B cell (primary cell): ENCODE measurements around the gene EFL1. TPM values are rescaled to one million over a fixed set of nuclear protein-coding genes. Genes with fewer than 3 reads are reported as not detected.
"Not testable (repeated sequence)": the region's sequence is repeated elsewhere in the genome, so short reads cannot be mapped to it uniquely, and the experiment has no call there.

Experiments
- ATAC-seq: fragments of 200-7000 bp; cut with Tn5 transposase; one replicate; pipeline ENCODE4 v1.10.0; 2021; ENCODE audit warnings: low read depth, mild to moderate bottlenecking, moderate number of reproducible peaks, moderate library complexity
- CTCF ChIA-PET: fragments of 350-600 bp; sonication (Branson Sonifier 250); formaldehyde crosslinking; loops from one replicate; lab custom pipeline; 2021; ENCODE audit warnings: antibody characterized with exemption, inconsistent platforms; lab: Charles Lee
- POLR2A ChIA-PET: fragments of 350-600 bp; sonication (Branson Sonifier 250); formaldehyde crosslinking; loops from one replicate; lab custom pipeline; 2021; ENCODE audit warnings: antibody characterized with exemption; lab: Charles Lee
- DNase-seq: peaks from one replicate; pipeline ENCODE4 v3.0.0; 2013
- H2AFZ ChIP-seq: 2 replicates; pipeline ENCODE4 v1.6.1; 2012; ENCODE audit warnings: mild to moderate bottlenecking, low read depth, low read length; ENCODE audit not compliant: insufficient read depth, poor library complexity, severe bottlenecking
- H3K27ac ChIP-seq, 2 donors: 1 replicate in 1 of 2; 2 replicates in 1 of 2; pipeline ENCODE4 v1.5.1; 2012 to 2013; ENCODE audit warnings: low read length in 2 of 2, mild to moderate bottlenecking in 2 of 2, moderate library complexity in 1 of 2
- H3K27me3 ChIP-seq, 4 experiments: fragments of 200-600 bp in 1 of 4; sonication (generic) in 1 of 4; replicated peaks in 1 of 4; 1 replicate in 2 of 4; 2 replicates in 2 of 4; pipeline versions ENCODE4 v1.6.1 to v1.7.0; 2013 to 2016; ENCODE audit warnings: low read length in 3 of 4, mild to moderate bottlenecking in 2 of 4, mixed read lengths in 1 of 4, moderate library complexity in 1 of 4; ENCODE audit not compliant: insufficient read depth in 4 of 4, control insufficient read depth in 3 of 4; ENCODE audit errors: control extremely low read depth in 1 of 4
- H3K36me3 ChIP-seq, 2 experiments: replicated peaks in 1 of 2; 1 replicate in 1 of 2; 2 replicates in 1 of 2; pipeline versions ENCODE4 v1.6.1 to v1.7.1; 2013; ENCODE audit warnings: low read length in 1 of 2; ENCODE audit not compliant: insufficient read depth in 2 of 2, control insufficient read depth in 1 of 2; ENCODE audit errors: control extremely low read depth in 1 of 2, extremely low read depth in 1 of 2
- H3K4me1 ChIP-seq, 2 donors: fragments of 200-600 bp in 1 of 2; sonication (generic) in 1 of 2; 1 replicate in 1 of 2; 2 replicates in 1 of 2; pipeline versions ENCODE4 v1.5.1 to v1.6.1; 2013 to 2017; ENCODE audit warnings: low read length in 2 of 2; ENCODE audit not compliant: control insufficient read depth in 2 of 2, insufficient read depth in 2 of 2
- H3K4me2 ChIP-seq: replicated peaks from 2 replicates; pipeline ENCODE3; 2012; ENCODE audit warnings: mild to moderate bottlenecking, low read depth, low read length; ENCODE audit not compliant: poor library complexity, severe bottlenecking
- H3K4me3 ChIP-seq, 5 experiments: fragments of 200-600 bp in 1 of 5; sonication (generic) in 1 of 5; 1 replicate in 3 of 5; 2 replicates in 2 of 5; pipeline versions ENCODE4 v1.5.1 to v1.7.0; 2011 to 2016; ENCODE audit warnings: low read length in 4 of 5, mild to moderate bottlenecking in 4 of 5, low read depth in 2 of 5, control low read depth in 1 of 5, moderate library complexity in 1 of 5; ENCODE audit not compliant: insufficient read depth in 1 of 5; ENCODE audit errors: control extremely low read depth in 1 of 5, extremely low read depth in 1 of 5
- H3K79me2 ChIP-seq: fragments of 200-600 bp; sonication (generic); one replicate; pipeline ENCODE4 v1.6.0; 2016; ENCODE audit warnings: low read length; ENCODE audit not compliant: control insufficient read depth, insufficient read depth
- H3K9ac ChIP-seq: fragments of 200-600 bp; sonication (generic); 2 replicates; pipeline ENCODE4 v1.6.1; 2017; ENCODE audit warnings: mild to moderate bottlenecking, low read length, moderate library complexity
- H3K9me3 ChIP-seq, 3 donors: one replicate each; pipeline versions ENCODE4 v1.6.1 to v1.7.1; 2013; ENCODE audit warnings: low read length in 2 of 3; ENCODE audit not compliant: control insufficient read depth in 2 of 3, insufficient read depth in 1 of 3; ENCODE audit errors: control extremely low read depth in 1 of 3
- H4K20me1 ChIP-seq: 2 replicates; pipeline ENCODE4 v1.6.0; 2012; ENCODE audit warnings: mild to moderate bottlenecking, low read length; ENCODE audit not compliant: insufficient read depth, control insufficient read depth, poor library complexity, severe bottlenecking
- H3K27ac Mint-ChIP-seq: one replicate; pipeline ENCODE4 v1.8.0; 2021; ENCODE audit warnings: mixed read lengths
- H3K27me3 Mint-ChIP-seq: one replicate; pipeline ENCODE4 v1.8.0; 2021; ENCODE audit warnings: mixed read lengths
- H3K4me1 Mint-ChIP-seq: one replicate; pipeline ENCODE4 v1.8.0; 2021; ENCODE audit warnings: mixed read lengths
- H3K4me3 Mint-ChIP-seq: one replicate; pipeline ENCODE4 v1.8.0; 2021; ENCODE audit warnings: mixed read lengths
- H3K9me3 Mint-ChIP-seq: one replicate; pipeline ENCODE4 v1.8.0; 2022; ENCODE audit warnings: mixed read lengths; ENCODE audit not compliant: insufficient read depth
- CTCF ChIP-seq: fragments of 200-600 bp; IDR thresholded peaks from one replicate; pipeline ENCODE4 v1.8.0; 2022; ENCODE audit warnings: antibody characterized with exemption, mild to moderate bottlenecking
- EZH2 ChIP-seq: IDR thresholded peaks from 2 replicates; pipeline ENCODE4 v1.6.1; 2012; ENCODE audit warnings: borderline replicate concordance, low read depth, mild to moderate bottlenecking, moderate library complexity, low read length; ENCODE audit not compliant: insufficient read depth, poor library complexity, severe bottlenecking
- WGBS: methylation state at CpG from one replicate; pipeline ENCODE4 v1.1.5; 2013; ENCODE audit warnings: missing lambda C conversion rate; ENCODE audit not compliant: insufficient coverage; 5-methylcytosine and 5-hydroxymethylcytosine counted together
- intact Hi-C: fragments of 100-400 bp; cut with micrococcal nuclease; formaldehyde crosslinking; loops from one replicate; pipeline ENCODE4 v1.10.0; 2022
- polyA plus RNA-seq: library from polyadenylated mRNA; depleted of rRNA; stranded (reverse); fragments of >200 nt; gene quantifications from 2 replicates; pipeline ENCODE4 v1.2.3, GENCODE V29; 2012
- total RNA-seq, 2 donors: library from RNA; stranded (reverse); fragments of 120-200 nt in 1 of 2; gene quantifications; 1 replicate in 1 of 2; 2 replicates in 1 of 2; pipeline versions ENCODE4 v1.2.3 to v1.2.4, GENCODE V29; 2013 to 2022

The EFL1 gene
- total and polyA plus RNA-seq, 2 donors (not counting 1 experiment from before 2014, with no cell fraction given): 8.2 to 25.8 TPM

GRCh38 chr15:82228750-82229149 lies 33.8 kb downstream of the EFL1 start:
- Histone ChIP-seq H3K79me2 (no peaks in the 10 kb centered on the region), H3K9me3 (peaks cover 0 to 1% (median 0%) of the 10 kb centered on the region in 3 donors), H3K4me2 (no peak overlapping the region), H3K36me3 (peaks cover 10% of the 10 kb centered on the region in 2 experiments), H4K20me1 (no peaks in the 10 kb centered on the region), H3K4me3 (no peak overlapping the region), H3K4me1 (peaks cover 4 to 9% of the 10 kb centered on the region in 2 donors), H3K27ac (no peak overlapping the region), H3K9ac (no peak overlapping the region), H2AFZ (no peak overlapping the region), H3K27me3 (no peaks in the 10 kb centered on the region)
- H3K9me3 Mint-ChIP-seq: no peaks in the 10 kb centered on the region
- no peak overlapping the region for H3K27ac Mint-ChIP-seq
- no peak for TF ChIP-seq CTCF
- no peak for TF ChIP-seq EZH2
- H3K27me3 Mint-ChIP-seq: no peaks in the 10 kb centered on the region
- DNase-seq (no peak), ATAC-seq (no peak)
- no peak overlapping the region for H3K4me3 Mint-ChIP-seq
- H3K4me1 Mint-ChIP-seq: peaks cover 6% of the 10 kb centered on the region
- intact Hi-C loops: no loop called here
- ChIA-PET CTCF (no interaction called here), POLR2A (no interaction called here)
- no CpG with 5 or more reads among the region's 1 CpG for WGBS

GRCh38 chr15:82221535-82221934 lies 41.0 kb downstream of the EFL1 start:
- H3K4me3 Mint-ChIP-seq, H3K9ac ChIP-seq, H3K27ac Mint-ChIP-seq, H3K27me3 Mint-ChIP-seq, H3K9me3 Mint-ChIP-seq, H3K79me2 ChIP-seq, POLR2A ChIA-PET, H3K9me3 ChIP-seq, H2AFZ ChIP-seq, H3K4me3 ChIP-seq, H3K4me1 ChIP-seq, H3K4me1 Mint-ChIP-seq, H3K27me3 ChIP-seq, H3K27ac ChIP-seq, H4K20me1 ChIP-seq, H3K4me2 ChIP-seq, intact Hi-C loops: not testable (repeated sequence)
- WGBS: 42% methylated on average over 2 of the region's 2 CpGs
- CTCF ChIA-PET: interaction anchor here (0.6 to 0.7 kb wide), 2 partner anchors 10 to 11 kb away, joined by 3 read pairs; no protein-coding TSS in a partner anchor
- TF ChIP-seq CTCF: peak; percentile 42
- peak; percentile 53 for DNase-seq
- peak; percentile 36 for ATAC-seq
- H3K36me3 ChIP-seq: peaks cover 1 to 21% of the 10 kb centered on the region in 2 experiments

- H3K4me1 Mint-ChIP-seq, H4K20me1 ChIP-seq, DNase-seq, H2AFZ ChIP-seq, H3K4me3 Mint-ChIP-seq, H3K9me3 ChIP-seq, H3K4me3 ChIP-seq, intact Hi-C loops, H3K9ac ChIP-seq, H3K27me3 ChIP-seq, ATAC-seq, H3K27ac Mint-ChIP-seq, H3K27ac ChIP-seq, CTCF ChIA-PET, H3K4me2 ChIP-seq, H3K4me1 ChIP-seq, H3K79me2 ChIP-seq, H3K9me3 Mint-ChIP-seq, H3K27me3 Mint-ChIP-seq, POLR2A ChIA-PET: not testable (repeated sequence)
- H3K36me3 ChIP-seq: peaks cover 2 to 29% of the 10 kb centered on the region in 2 experiments
- WGBS: no CpG with 5 or more reads among the region's 2 CpGs
Observed at GRCh38 chr15:82216092-82216491, 46.4 kb downstream of the EFL1 start.
